Epidermal melanocyte (primary cell): ENCODE data around the gene TSSC4.

Source experiments
- DNase-seq: peaks from one replicate; pipeline ENCODE4 v3.0.0; 2011; ENCODE audit warnings: low spot score; ENCODE audit not compliant: insufficient read length

Gene TSSC4

GRCh38 chr11:2369320-2369719 lies 31.2 kb upstream of the TSSC4 start:
- DNase-seq: no peak

- DNase-seq: no peak
Measured at GRCh38 chr11:2369896-2370295, 30.7 kb upstream of the TSSC4 start.

- no peak for DNase-seq
Measured at GRCh38 chr11:2374456-2375201, 25.9 kb upstream of the TSSC4 start.

- DNase-seq: no peak
Measured at GRCh38 chr11:2375341-2375853, 25.2 kb upstream of the TSSC4 start.

- DNase-seq: no peak
Measured at GRCh38 chr11:2375964-2376551, 24.5 kb upstream of the TSSC4 start.

DNA sequence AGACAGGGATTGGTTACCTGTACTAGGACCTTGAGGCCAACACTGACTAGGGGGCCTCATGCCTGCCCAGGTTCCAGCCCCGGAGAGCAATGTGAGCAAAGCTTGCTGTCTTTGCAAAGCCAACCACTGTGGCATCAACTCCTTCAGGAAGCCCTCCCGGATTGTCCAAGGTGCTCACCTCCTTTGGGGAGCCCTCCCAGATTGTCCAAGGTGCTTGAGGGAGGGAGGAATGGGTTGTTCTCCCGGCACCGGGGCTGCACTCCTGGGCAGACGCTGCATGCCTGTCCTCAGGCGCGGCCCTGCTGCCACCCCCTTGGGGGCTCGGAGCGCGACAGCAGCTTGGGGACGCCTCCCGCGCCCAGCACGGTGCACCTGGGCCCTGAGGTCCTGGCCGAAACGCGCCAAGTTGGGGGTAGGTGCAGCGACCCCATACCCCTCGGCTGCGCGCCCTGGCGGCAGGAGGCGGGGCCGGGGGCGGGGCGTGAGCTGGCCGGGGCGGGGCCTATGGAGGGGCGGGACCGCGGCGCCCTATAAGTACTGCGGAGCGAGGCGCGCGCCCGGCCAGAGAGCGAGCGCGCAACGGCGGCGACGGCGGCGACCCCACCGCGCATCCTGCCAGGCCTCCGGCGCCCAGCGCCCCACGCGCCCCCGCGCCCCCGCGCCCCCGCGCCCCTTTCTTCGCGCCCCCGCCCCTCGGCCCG lies 23.6 kb upstream of the TSSC4 start, which contains the start of gene CD81:
TSS of gene CD81 (plus strand) at position 560 of the 701 bp plus-strand sequence. CDS start 240 bp downstream, outside the sequence.
- DNase-seq: no peak

DNA sequence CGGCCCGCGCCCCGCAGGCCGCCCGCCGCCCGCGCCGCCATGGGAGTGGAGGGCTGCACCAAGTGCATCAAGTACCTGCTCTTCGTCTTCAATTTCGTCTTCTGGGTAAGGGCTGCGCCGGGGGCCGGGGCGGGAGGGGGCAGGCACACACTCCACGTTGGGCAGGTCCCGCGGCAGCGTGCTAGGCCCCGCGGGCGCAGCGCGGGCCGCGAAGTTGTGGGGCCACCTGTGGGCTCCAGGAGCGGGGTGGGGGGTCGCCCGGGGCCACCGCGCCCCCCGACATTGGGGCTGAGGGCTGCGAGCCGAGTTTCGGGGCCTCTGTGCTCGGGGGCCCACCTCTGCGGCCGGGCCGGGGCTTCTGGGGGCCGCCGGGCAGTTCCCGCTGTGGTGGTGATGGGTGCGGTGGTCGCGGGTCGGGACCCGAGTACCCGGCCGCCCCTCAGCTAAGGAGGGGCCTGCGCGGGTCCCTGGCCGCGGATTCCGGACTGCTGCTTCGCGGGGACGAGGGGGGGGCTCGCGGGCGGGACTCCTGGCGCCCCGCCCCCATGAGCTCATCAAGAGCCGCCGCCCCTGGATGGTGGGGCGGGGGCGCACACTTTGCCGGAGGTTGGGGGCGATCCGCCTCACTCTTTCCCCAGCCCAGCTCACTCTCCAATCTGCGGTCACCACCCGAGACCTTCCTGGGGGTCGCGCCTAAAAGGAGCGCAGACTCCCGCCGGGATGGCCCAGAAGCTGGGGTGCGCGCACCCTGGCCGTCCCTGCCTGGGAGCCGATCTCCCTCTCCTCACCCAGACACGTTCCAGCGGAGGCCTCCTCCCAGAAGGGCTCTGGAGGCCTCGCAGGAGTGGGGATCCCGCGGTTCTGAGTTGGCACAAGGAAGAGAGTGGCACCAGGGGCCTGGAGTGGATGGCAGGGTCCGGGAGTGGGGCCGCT lies 22.8 kb upstream of the TSSC4 start:
- DNase-seq: no peak

GRCh38 chr11:2378527-2379210 lies 21.9 kb upstream of the TSSC4 start:
- DNase-seq: no peak

DNA sequence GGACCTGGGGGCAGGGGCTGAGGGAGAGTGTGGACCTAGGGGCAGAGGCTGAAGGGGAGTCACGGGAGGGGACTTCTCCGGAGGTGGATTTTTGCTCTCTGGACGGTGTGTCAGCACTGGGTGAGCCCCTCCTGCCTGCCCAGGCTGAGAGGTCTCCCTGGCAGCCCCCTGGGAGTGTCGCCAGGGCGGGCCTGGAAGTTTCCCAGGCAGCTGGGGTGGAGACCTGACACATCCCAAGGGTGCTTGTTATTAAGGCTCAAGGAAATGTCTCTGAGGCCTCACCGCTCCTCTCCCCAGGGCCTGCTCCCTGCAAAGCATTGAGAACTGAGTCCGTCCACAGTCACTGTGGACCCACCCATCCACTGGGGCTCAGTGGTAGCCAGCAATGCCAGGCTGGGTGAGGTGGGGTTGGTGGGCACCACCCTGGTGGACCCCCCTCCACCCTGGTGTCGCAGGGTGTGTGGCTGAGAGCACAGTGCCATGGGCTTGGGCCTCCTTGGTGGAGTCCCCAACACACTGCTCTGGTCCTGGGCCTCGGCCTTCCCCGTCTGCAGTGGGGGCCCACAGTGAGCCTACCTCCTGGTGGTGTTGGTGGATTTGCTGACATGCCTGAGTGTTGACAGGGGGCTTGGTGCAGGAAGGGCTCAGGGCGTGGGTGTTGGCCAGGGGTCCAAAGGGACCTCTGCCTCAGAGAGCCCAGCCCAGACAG lies 20.9 kb upstream of the TSSC4 start:
- no peak for DNase-seq

- no peak for DNase-seq
Measured at GRCh38 chr11:2380396-2380795, 20.2 kb upstream of the TSSC4 start.

- peak; percentile 36 for DNase-seq
Measured at GRCh38 chr11:2380807-2381350, 19.7 kb upstream of the TSSC4 start.

GRCh38 chr11:2381494-2382128 lies 18.9 kb upstream of the TSSC4 start:
- DNase-seq: no peak

DNA sequence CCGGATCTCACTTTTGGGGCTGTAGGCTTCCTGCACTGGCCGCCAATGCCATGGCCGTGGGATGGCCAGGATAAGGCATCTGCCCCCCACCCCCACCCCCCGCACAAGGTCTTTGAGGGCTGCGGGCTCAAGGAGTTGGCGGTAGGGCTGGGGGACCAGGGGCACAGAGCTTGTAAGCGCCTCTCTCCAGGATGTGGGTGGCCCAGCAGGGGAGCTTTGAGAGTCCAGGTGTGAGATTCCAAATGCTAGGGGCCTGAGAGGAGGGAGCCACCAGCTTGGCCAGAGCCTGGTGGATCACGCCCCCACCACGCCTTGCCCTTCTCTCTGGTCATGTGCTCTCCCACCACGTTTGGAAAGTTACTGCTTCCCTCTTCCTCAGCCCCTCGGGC lies 18.4 kb upstream of the TSSC4 start:
- DNase-seq: no peak

DNA sequence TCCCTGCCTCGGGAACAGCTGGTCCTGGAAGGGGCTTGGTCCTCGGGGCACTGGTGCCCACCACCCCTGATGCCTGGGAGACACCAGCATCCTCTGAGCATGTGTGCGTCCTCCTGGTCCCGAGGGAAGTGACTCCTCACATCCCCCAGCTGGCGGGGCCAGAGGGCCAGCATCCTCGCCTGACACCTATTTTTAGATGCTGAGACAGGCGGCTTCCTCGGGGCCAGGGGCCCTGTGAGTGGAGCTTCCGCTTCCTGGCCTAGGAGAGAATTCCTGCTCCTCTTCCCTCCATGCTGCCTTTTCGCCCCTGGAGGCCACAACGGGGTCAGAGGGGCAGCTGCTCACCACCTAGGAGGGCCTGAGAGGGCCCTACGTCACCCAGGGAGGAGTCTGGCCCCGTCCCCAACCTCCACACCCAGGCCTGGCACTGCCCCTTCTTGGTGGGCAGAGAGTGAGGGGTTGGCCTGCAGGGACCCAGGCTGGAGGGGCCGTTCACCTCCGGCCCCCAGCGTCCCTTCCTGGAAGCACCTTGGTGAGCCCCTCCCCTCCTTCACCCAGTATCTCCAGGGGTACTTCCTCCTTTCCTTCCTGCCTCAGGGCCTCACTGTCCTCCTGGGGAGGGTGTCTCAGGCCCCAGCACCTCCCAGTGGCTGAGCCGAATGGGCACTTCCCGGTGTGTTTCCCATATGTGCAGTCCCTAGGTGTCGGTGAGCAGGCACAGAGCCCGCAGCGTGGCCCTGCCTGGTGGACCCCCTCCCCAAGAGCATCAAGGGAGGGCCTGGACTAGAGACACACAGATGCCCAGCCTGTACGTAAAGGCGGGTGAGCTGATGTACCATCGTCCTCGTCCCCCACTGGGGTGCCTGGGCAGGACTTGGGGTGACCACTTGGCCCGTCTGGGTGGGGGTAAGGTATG lies 17.4 kb upstream of the TSSC4 start:
- DNase-seq: no peak

DNA sequence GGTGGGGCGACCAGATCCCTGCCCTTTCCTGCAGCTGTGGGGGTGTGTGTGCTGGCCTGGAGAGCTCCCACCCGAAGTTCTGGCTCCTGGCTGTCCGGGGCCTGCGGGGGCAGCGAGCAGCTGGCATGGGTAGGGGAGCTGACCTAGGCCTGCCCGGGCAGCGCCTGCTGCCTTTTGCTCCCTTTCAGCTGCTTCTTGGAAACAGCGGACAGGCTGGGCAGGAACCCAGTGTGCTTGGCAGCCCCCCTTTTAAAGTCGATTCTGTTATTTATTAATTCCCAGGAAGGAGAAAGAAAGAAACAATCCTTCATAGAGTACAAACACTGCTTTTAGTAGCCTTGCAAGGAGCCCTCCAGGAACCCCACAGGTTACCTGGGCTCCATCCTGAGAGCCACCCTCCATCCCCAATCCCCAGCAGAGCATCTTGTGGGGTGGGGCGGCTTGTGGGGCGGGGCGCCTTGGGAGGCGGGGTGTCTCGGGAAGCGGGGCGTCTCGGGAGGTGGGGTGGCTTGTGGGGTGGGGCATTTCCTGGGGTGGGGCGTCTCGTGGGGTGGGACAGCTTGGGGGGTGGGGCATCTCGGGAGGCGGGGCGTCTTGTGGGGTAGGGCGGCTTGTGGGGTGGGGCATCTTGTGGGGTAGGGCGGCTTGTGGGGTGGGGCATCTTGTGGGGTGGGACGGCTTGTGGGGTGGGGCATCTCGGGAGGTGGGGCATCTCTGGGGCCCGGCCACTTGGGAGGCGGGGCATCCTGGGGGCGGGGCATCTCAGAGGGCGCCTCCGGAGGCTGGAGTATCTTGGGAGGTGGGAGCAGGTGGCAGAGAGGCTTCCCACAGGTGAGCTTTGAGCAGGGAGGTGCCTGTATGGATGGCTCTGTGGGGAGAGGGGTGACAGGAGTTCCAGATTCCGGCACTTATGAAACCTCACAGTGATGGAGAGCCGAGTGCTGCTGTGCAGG lies 16.4 kb upstream of the TSSC4 start:
- no peak for DNase-seq

GRCh38 chr11:2385156-2386151 lies 15.1 kb upstream of the TSSC4 start:
- DNase-seq: no peak
